Left ventricle myocardium inferior (tissue), 1 donor: ENCODE results near the gene ZNF787. TPM values are rescaled to one million over a fixed set of nuclear protein-coding genes. Genes with fewer than 3 reads are reported as not detected.
A peak's percentile ranks its signal among the peaks of the same experiment; 100 is the strongest.

Experiments used
- DNase-seq: peaks from one replicate; pipeline ENCODE4 v3.0.0-alpha.2; 2020
- H3K27ac ChIP-seq: fragments of 200-600 bp; replicated peaks from 2 replicates; pipeline ENCODE4 v1.8.0; 2021
- H3K27me3 ChIP-seq: fragments of 200-600 bp; 2 replicates; pipeline ENCODE4 v1.8.0; 2021; ENCODE audit warnings: low read depth
- H3K36me3 ChIP-seq: fragments of 200-600 bp; 2 replicates; pipeline ENCODE4 v1.8.0; 2021
- H3K4me1 ChIP-seq: fragments of 200-600 bp; 2 replicates; pipeline ENCODE4 v1.8.0; 2021
- H3K4me3 ChIP-seq: fragments of 200-600 bp; 2 replicates; pipeline ENCODE4 v1.8.0; 2021; ENCODE audit warnings: mild to moderate bottlenecking, moderate library complexity
- H3K9me3 ChIP-seq: fragments of 200-600 bp; replicated peaks from 2 replicates; pipeline ENCODE4 v1.8.0; 2021
- intact Hi-C: fragments of 100-400 bp; cut with micrococcal nuclease; formaldehyde crosslinking; loops from one replicate; pipeline ENCODE4 v1.11.0; 2022
- total RNA-seq: library from RNA; stranded (reverse); fragmentation: NEBNext Ultra II Directional; extraction: Animal tissue kit (Norgen Biotek cat#: 25700); gene quantifications from one replicate; pipeline ENCODE4 v1.2.1, GENCODE V29; 2021
- TF ChIP-seq, protein P1 (sequence below): fragments of 200-600 bp; IDR thresholded peaks from 2 replicates; pipeline ENCODE4 v1.8.0; 2021; ENCODE audit warnings: antibody characterized with exemption, mild to moderate bottlenecking, borderline replicate concordance
- donor health status: DM: no; HTN: yes; CAD: no; lungs with severe emphysema.

Gene ZNF787
- total RNA-seq, 1 donor from 2014 or later, result 31.8 TPM

DNA sequence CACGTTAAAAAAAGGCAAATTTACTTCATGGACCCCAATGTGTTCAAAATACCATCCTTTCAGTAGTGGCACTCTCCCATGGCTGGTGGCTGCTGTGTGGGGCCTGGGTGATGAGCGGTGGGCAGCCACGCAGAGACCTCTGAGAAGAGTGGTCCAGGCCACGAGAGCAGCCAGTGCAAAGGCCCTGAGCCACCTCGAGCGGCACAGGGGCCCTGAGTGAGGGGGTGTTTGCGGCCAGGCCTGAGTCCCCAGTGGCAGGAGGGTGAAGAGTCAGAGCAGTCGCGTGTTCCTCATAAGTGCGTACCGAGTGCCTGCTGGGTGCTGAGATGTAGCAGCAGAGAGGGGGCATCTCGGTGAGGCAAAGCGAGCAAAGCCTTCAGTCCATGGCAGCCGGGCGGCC lies 27.0 kb upstream of the ZNF787 start:
- Histone ChIP-seq H3K9me3 (no peaks in the 10 kb centered on the region), H3K4me1 (peaks cover 11% of the 10 kb centered on the region), H3K36me3 (peaks cover 29% of the 10 kb centered on the region), H3K27ac (peak overlapping the region; percentile 33), H3K27me3 (no peaks in the 10 kb centered on the region), H3K4me3 (no peak overlapping the region)
- TF ChIP-seq, protein P1, sequence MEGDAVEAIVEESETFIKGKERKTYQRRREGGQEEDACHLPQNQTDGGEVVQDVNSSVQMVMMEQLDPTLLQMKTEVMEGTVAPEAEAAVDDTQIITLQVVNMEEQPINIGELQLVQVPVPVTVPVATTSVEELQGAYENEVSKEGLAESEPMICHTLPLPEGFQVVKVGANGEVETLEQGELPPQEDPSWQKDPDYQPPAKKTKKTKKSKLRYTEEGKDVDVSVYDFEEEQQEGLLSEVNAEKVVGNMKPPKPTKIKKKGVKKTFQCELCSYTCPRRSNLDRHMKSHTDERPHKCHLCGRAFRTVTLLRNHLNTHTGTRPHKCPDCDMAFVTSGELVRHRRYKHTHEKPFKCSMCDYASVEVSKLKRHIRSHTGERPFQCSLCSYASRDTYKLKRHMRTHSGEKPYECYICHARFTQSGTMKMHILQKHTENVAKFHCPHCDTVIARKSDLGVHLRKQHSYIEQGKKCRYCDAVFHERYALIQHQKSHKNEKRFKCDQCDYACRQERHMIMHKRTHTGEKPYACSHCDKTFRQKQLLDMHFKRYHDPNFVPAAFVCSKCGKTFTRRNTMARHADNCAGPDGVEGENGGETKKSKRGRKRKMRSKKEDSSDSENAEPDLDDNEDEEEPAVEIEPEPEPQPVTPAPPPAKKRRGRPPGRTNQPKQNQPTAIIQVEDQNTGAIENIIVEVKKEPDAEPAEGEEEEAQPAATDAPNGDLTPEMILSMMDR, result no peak
- intact Hi-C loops, result no loop called here
- no peak for DNase-seq

DNA sequence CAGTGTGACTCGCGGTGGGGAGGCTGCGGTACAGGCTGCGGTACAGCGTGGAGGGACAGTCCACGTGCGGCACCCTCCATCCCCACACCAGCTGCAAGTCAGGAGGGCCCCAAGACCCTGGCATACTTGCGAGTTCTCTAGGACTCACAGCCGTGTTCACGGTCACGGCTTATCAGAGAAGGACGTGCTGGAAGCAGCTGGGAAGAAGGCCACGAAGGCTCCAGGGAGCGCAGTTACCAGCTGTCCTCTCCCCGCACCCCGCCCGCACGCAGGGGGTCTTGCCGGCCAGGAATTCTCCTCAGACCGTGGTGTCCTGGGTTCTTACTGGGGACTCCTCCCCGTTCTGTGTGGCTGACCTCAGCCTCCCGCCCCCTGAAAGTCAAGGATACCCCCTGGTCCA lies 26.2 kb upstream of the ZNF787 start:
- no peak overlapping the region for H3K27ac ChIP-seq
- H3K9me3 ChIP-seq, result no peaks in the 10 kb centered on the region
- H3K27me3 ChIP-seq, result no peaks in the 10 kb centered on the region
- H3K4me1 ChIP-seq, result peaks cover 16% of the 10 kb centered on the region
- intact Hi-C loops, result no loop called here
- H3K36me3 ChIP-seq, result peaks cover 29% of the 10 kb centered on the region
- TF ChIP-seq, protein P1, result no peak
- no peak overlapping the region for H3K4me3 ChIP-seq
- DNase-seq, result no peak

DNA sequence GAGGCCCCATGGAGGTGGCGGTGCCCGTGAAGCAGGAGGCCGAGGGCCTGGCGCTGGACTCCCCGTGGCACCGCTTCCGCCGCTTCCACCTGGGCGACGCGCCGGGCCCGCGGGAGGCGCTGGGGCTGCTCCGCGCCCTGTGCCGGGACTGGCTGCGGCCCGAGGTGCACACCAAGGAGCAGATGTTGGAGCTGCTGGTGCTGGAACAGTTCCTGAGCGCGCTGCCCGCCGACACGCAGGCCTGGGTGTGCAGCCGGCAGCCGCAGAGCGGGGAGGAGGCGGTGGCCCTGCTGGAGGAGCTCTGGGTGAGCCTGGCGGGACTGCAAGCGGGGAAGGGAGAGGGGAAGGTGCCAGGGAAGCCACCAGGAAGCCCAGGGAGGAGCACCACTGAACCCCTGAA lies 25.8 kb upstream of the ZNF787 start:
- TF ChIP-seq, protein P1, result no peak
- no peaks in the 10 kb centered on the region for H3K9me3 ChIP-seq
- H3K4me3 ChIP-seq, result no peak overlapping the region
- H3K36me3 ChIP-seq, result peaks cover 29% of the 10 kb centered on the region
- H3K27me3 ChIP-seq, result no peaks in the 10 kb centered on the region
- no peak for DNase-seq
- no peak overlapping the region for H3K27ac ChIP-seq
- H3K4me1 ChIP-seq, result peaks cover 20% of the 10 kb centered on the region
- intact Hi-C loops, result no loop called here

DNA sequence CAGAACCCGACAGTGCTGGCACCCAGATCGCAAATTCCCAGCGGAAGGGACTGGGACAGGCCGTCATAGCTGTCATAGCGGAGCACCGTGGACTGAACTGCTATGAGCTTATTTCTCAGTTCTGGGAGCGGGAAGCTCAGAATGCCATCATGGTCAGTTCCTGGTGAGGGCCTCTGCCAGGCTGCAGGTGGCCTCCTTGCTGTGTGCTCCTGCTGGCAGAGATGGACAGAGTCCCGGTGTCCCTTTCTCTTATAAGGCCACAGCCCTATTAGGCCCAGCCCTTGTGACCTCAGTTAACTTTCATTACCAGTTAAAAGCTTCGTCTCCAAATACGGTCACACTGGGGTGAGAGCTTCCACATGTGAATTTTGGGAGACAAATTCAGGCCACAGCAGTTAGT lies 24.6 kb upstream of the ZNF787 start:
- no peak overlapping the region for H3K4me3 ChIP-seq
- TF ChIP-seq, protein P1, result no peak
- no peak for DNase-seq
- H3K4me1 ChIP-seq, result peaks cover 24% of the 10 kb centered on the region
- H3K27ac ChIP-seq, result no peak overlapping the region
- intact Hi-C loops, result no loop called here
- H3K9me3 ChIP-seq, result no peaks in the 10 kb centered on the region
- no peaks in the 10 kb centered on the region for H3K27me3 ChIP-seq
- H3K36me3 ChIP-seq, result peaks cover 29% of the 10 kb centered on the region

DNA sequence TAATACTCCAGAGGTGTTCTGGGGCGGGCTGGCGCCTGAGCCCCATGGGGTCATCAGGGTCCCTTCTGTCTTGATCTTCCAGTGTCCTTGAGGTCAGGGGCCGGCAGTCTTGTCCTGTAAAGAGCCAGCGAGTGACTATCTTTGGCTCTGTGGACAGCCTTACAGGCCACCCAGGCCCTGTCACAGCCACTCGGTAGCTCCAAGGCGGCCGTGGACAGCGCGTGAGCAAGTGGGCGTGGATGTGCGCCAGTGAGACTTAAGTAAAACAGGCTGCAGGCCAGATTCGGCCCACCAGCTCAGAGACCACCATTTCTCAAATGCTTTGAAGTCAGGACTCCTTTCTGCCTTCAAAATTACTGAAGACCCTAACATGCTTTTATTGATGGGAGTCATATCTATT lies 23.7 kb upstream of the ZNF787 start:
- TF ChIP-seq, protein P1, result no peak
- H3K27ac ChIP-seq, result peak overlapping the region; percentile 16
- no peaks in the 10 kb centered on the region for H3K27me3 ChIP-seq
- no peak for DNase-seq
- intact Hi-C loops, result no loop called here
- H3K4me3 ChIP-seq, result no peak overlapping the region
- H3K36me3 ChIP-seq, result peaks cover 26% of the 10 kb centered on the region
- H3K9me3 ChIP-seq, result no peaks in the 10 kb centered on the region
- H3K4me1 ChIP-seq, result peaks cover 24% of the 10 kb centered on the region

DNA sequence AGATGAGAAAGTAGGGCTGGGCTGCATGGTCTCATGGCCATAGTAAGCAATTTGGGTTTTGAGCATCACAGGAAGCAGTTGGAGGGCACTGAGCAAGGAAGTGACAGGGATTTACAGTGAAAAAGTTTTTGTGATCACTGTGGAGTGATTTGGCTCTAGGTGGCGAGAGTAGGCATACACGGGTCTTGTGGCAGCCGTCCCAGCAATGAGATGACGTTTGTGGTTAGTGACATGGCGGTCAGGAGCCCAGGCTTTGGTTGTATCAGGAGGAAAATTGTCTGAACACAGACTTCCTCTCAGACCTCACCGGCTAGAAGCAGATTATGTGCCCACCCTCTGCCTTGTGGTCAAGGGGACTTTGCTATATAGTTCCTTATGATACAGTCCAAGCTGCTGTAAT lies 23.3 kb upstream of the ZNF787 start:
- H3K4me1 ChIP-seq, result peaks cover 23% of the 10 kb centered on the region
- no peak for DNase-seq
- H3K27ac ChIP-seq, result peak overlapping the region; percentile 16
- no peak overlapping the region for H3K4me3 ChIP-seq
- H3K36me3 ChIP-seq, result peaks cover 22% of the 10 kb centered on the region
- H3K9me3 ChIP-seq, result no peaks in the 10 kb centered on the region
- TF ChIP-seq, protein P1, result no peak
- H3K27me3 ChIP-seq, result no peaks in the 10 kb centered on the region
- intact Hi-C loops, result no loop called here
